Neutrophil (primary cell): ENCODE measurements around the gene CCDC124.

Source experiments
- H3K27ac ChIP-seq: fragments of 200-600 bp; sonication (generic); 2 replicates; pipeline ENCODE4 v1.5.1; 2016; ENCODE audit warnings: mild to moderate bottlenecking, moderate library complexity
- H3K27me3 ChIP-seq: fragments of 200-600 bp; sonication (generic); 2 replicates; pipeline ENCODE4 v1.6.0; 2016; ENCODE audit warnings: mild to moderate bottlenecking
- H3K36me3 ChIP-seq: fragments of 200-600 bp; sonication (generic); 2 replicates; pipeline ENCODE4 v1.5.1; 2017
- H3K4me1 ChIP-seq, 2 experiments: fragments of 200-600 bp in 1 of 2; sonication (generic) in 1 of 2; 1 replicate in 1 of 2; 2 replicates in 1 of 2; pipeline versions ENCODE4 v1.5.1 to v1.6.1; 2013 to 2016; ENCODE audit warnings: low read depth in 1 of 2, low read length in 1 of 2, mild to moderate bottlenecking in 1 of 2, moderate library complexity in 1 of 2; ENCODE audit not compliant: control insufficient read depth in 1 of 2, insufficient read depth in 1 of 2
- H3K4me3 ChIP-seq, 2 experiments: fragments of 200-600 bp in 1 of 2; sonication (generic) in 1 of 2; 1 replicate in 1 of 2; 2 replicates in 1 of 2; pipeline ENCODE4 v1.5.1; 2013 to 2016; ENCODE audit warnings: low read depth in 1 of 2, low read length in 1 of 2, mild to moderate bottlenecking in 1 of 2, moderate library complexity in 1 of 2
- H3K9me3 ChIP-seq: fragments of 200-600 bp; sonication (generic); 2 replicates; pipeline ENCODE4 v1.5.1; 2016
- TF ChIP-seq, protein P1 (sequence below): fragments of 200-600 bp; sonication (generic); IDR thresholded peaks from 2 replicates; pipeline ENCODE4 v1.5.1; 2016; ENCODE audit warnings: antibody characterized with exemption

The CCDC124 gene

DNA sequence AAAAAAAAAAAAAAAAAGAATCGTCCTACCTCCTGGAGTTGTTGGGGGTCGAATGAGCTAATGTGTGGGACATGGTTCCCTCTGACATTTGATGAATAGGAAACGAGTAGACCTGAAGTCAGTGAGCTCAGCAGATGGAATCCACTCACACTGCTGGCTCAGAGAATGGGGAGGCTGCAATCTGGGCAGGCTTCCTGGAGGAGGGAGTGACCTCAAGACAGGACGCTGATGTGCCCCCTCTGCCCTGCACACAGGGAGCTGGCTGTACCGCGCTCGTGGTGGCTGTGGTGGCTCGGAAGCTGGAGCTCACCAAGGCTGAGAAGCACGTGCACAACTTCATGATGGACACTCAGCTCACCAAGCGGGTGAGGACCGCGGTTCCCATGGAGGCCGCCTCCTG, 55.3 kb downstream of the CCDC124 start:
- H3K4me1 ChIP-seq, result no peaks in the 10 kb centered on the region
- no peak overlapping the region for H3K4me3 ChIP-seq
- TF ChIP-seq, protein P1, sequence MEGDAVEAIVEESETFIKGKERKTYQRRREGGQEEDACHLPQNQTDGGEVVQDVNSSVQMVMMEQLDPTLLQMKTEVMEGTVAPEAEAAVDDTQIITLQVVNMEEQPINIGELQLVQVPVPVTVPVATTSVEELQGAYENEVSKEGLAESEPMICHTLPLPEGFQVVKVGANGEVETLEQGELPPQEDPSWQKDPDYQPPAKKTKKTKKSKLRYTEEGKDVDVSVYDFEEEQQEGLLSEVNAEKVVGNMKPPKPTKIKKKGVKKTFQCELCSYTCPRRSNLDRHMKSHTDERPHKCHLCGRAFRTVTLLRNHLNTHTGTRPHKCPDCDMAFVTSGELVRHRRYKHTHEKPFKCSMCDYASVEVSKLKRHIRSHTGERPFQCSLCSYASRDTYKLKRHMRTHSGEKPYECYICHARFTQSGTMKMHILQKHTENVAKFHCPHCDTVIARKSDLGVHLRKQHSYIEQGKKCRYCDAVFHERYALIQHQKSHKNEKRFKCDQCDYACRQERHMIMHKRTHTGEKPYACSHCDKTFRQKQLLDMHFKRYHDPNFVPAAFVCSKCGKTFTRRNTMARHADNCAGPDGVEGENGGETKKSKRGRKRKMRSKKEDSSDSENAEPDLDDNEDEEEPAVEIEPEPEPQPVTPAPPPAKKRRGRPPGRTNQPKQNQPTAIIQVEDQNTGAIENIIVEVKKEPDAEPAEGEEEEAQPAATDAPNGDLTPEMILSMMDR, result no peak
- no peak overlapping the region for H3K27ac ChIP-seq
- no peaks in the 10 kb centered on the region for H3K36me3 ChIP-seq
- H3K9me3 ChIP-seq, result no peaks in the 10 kb centered on the region
- H3K27me3 ChIP-seq, result no peaks in the 10 kb centered on the region

DNA sequence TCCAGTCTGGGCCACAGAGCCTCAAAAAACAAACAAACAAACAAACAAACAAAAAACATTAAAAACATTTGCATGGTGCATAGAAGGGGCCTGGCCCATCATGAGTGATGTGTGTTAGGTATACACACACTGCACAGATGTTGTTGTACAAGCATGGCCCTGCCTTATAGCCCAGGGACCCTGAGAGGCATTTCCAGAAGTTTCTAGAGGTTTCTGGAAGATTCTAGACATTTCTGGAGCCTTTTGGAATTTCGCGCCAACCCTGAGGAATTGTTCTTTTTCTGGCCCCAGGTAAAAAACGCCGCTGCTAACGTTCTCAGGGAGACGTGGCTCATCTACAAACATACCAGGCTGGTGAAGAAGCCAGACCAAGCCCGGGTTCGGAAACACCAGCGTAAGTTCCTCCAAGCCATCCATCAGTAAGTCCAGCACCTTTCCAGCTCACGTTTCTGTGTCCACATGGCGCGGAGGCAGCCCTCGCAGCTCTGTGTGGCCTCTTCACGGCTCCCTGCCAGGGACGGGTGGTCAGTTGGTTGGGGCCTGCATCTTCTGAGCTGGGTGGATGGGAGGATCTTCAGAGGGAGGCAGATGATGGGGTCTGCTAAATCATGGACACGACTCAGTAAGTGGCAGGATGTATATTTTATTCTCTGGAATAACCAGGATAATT, 56.7 kb downstream of the CCDC124 start:
- Histone ChIP-seq H3K4me1 (no peaks in the 10 kb centered on the region), H3K4me3 (no peak overlapping the region), H3K27ac (no peak overlapping the region), H3K36me3 (no peaks in the 10 kb centered on the region), H3K9me3 (no peaks in the 10 kb centered on the region), H3K27me3 (peaks cover 13% of the 10 kb centered on the region)
- TF ChIP-seq, protein P1, result no peak

DNA sequence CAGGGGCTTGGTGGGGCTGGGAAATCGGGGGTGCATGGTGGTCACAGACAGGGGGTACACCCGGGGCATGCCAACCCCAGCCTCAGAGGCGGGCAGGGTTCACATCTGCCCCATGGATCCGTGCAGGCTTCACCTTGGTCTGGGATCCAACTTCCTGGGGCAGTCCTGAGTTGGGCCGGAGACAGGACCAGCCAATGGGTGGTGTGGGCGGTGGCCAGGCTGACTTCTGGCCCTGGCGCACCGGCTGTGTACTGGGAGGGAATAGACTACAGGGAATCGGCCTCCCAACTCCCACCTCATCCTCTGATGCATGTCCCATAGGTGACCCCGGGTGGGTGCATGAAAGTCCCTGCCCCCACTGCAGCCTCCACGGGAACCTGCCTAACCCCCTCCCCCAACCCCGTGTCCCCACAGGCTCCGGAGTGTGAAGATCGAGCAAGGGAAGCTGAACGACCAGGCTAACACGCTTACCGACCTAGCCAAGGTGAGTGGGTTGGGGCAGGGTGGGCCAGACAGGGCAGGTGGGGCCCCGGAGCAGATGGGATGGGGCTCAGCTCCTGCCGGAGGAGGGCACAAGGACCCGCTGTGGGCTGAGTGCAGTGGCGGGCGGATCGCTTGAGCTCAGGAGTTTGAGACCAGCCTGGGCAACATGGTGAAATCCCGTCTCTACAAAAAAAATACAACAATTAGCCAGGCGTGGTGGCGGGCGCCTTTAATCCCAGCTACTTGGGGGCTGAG, 60.4 kb downstream of the CCDC124 start:
- TF ChIP-seq, protein P1, result no peak
- Histone ChIP-seq H3K27ac (no peak overlapping the region), H3K27me3 (peaks cover 36% of the 10 kb centered on the region), H3K4me1 (no peaks in the 10 kb centered on the region), H3K9me3 (no peaks in the 10 kb centered on the region), H3K36me3 (no peaks in the 10 kb centered on the region), H3K4me3 (no peak overlapping the region)
